HEK293 (cell line): ENCODE measurements around the gene KCNQ4.

Experiments
- CTCF ChIA-PET: fragments of 350-600 bp; formaldehyde crosslinking; extraction: SDS; loops from one replicate; lab custom pipeline; 2021; ENCODE audit warnings: antibody characterized with exemption; lab: Yijun Ruan, JAX
- POLR2A ChIA-PET: fragments of 300-600 bp; formaldehyde crosslinking; extraction: SDS; loops from one replicate; lab custom pipeline; 2020; ENCODE audit warnings: antibody characterized with exemption, inconsistent platforms; lab: Yijun Ruan, JAX
- H3K27ac ChIP-seq: fragments of 200-500 bp; sonication (Bioruptor generic); 2 replicates; pipeline ENCODE4 v1.5.1; 2014; ENCODE audit warnings: low read depth, low read length, control low read depth, inconsistent platforms; ENCODE audit errors: extremely low read depth
- H3K36me3 ChIP-seq, 2 experiments: fragments of 200-500 bp in 1 of 2; sonication (Bioruptor generic) in 1 of 2; 1 replicate in 1 of 2; 2 replicates in 1 of 2; pipeline ENCODE4 v1.5.1; 2014 to 2017; ENCODE audit warnings: inconsistent platforms in 2 of 2, low read length in 2 of 2; ENCODE audit not compliant: control insufficient read depth in 2 of 2, insufficient read depth in 1 of 2
- H3K4me1 ChIP-seq: fragments of 200-500 bp; sonication (Bioruptor generic); 2 replicates; pipeline ENCODE4 v1.5.1; 2014; ENCODE audit warnings: mild to moderate bottlenecking, low read length, inconsistent platforms; ENCODE audit not compliant: control insufficient read depth, insufficient read depth
- H3K4me3 ChIP-seq: 2 replicates; pipeline ENCODE4 v1.5.1; 2011; ENCODE audit warnings: low read depth, mild to moderate bottlenecking, control low read depth, low read length, moderate library complexity
- H3K9me3 ChIP-seq: fragments of 200-500 bp; sonication (Bioruptor generic); 2 replicates; pipeline ENCODE4 v1.5.1; 2014; ENCODE audit warnings: low read depth, low read length, inconsistent platforms; ENCODE audit not compliant: control insufficient read depth, insufficient read depth
- SCRT1 ChIP-seq: fragments of 450-650 bp; formaldehyde crosslinking; IDR thresholded peaks from 2 replicates; pipeline ENCODE4 v1.5.1; 2016; ENCODE audit warnings: missing biosample characterization, missing genetic modification characterization, borderline replicate concordance
- SCRT2 ChIP-seq: fragments of 450-650 bp; formaldehyde crosslinking; IDR thresholded peaks from 2 replicates; pipeline ENCODE4 v1.5.1; 2016; ENCODE audit warnings: missing biosample characterization, missing genetic modification characterization
- ZEB2 ChIP-seq: fragments of 450-650 bp; formaldehyde crosslinking; IDR thresholded peaks from 2 replicates; pipeline ENCODE4 v1.5.1; 2016; ENCODE audit warnings: missing biosample characterization, missing genetic modification characterization
- ZFHX2 ChIP-seq: fragments of 450-650 bp; formaldehyde crosslinking; conservative IDR thresholded peaks from 2 replicates; pipeline ENCODE4 v1.5.1; 2016; ENCODE audit warnings: missing biosample characterization, missing genetic modification characterization
- ZNF138 ChIP-seq: fragments of 450-650 bp; formaldehyde crosslinking; IDR thresholded peaks from 2 replicates; pipeline ENCODE4 v1.5.1; 2016; ENCODE audit warnings: missing biosample characterization, missing genetic modification characterization, borderline replicate concordance
- ZNF140 ChIP-seq: fragments of 450-650 bp; formaldehyde crosslinking; IDR thresholded peaks from 2 replicates; pipeline ENCODE4 v1.5.1; 2016; ENCODE audit warnings: missing biosample characterization, missing genetic modification characterization
- ZNF146 ChIP-seq: fragments of 450-650 bp; formaldehyde crosslinking; IDR thresholded peaks from 2 replicates; pipeline ENCODE4 v1.5.1; 2016; ENCODE audit warnings: missing biosample characterization, missing genetic modification characterization
- ZNF548 ChIP-seq: fragments of 450-650 bp; formaldehyde crosslinking; IDR thresholded peaks from 2 replicates; pipeline ENCODE4 v1.5.1; 2016; ENCODE audit warnings: missing biosample characterization, missing genetic modification characterization
- ZNF664 ChIP-seq: fragments of 450-650 bp; formaldehyde crosslinking; IDR thresholded peaks from 2 replicates; pipeline ENCODE4 v1.5.1; 2016; ENCODE audit warnings: missing biosample characterization, missing genetic modification characterization
- ZNF670 ChIP-seq: fragments of 450-650 bp; formaldehyde crosslinking; IDR thresholded peaks from 2 replicates; pipeline ENCODE4 v1.5.1; 2016; ENCODE audit warnings: missing biosample characterization, missing genetic modification characterization, low read depth
- ZNF707 ChIP-seq: fragments of 450-650 bp; formaldehyde crosslinking; IDR thresholded peaks from 2 replicates; pipeline ENCODE4 v1.5.1; 2016; ENCODE audit warnings: missing biosample characterization, missing genetic modification characterization
- TF ChIP-seq, protein P1 (sequence below): fragments of 450-650 bp; IDR thresholded peaks from 2 replicates; pipeline ENCODE4 v1.5.1; 2018; ENCODE audit warnings: missing biosample characterization, mild to moderate bottlenecking, missing genetic modification characterization
- TF ChIP-seq, protein P2 (sequence below): fragments of 450-650 bp; formaldehyde crosslinking; IDR thresholded peaks from 2 replicates; pipeline ENCODE4 v1.5.1; 2016; ENCODE audit warnings: missing biosample characterization, missing genetic modification characterization
- TF ChIP-seq, protein P3 (sequence below): fragments of 450-650 bp; formaldehyde crosslinking; IDR thresholded peaks from 2 replicates; pipeline ENCODE4; 2016; ENCODE audit warnings: missing biosample characterization, missing genetic modification characterization

KCNQ4 gene

DNA sequence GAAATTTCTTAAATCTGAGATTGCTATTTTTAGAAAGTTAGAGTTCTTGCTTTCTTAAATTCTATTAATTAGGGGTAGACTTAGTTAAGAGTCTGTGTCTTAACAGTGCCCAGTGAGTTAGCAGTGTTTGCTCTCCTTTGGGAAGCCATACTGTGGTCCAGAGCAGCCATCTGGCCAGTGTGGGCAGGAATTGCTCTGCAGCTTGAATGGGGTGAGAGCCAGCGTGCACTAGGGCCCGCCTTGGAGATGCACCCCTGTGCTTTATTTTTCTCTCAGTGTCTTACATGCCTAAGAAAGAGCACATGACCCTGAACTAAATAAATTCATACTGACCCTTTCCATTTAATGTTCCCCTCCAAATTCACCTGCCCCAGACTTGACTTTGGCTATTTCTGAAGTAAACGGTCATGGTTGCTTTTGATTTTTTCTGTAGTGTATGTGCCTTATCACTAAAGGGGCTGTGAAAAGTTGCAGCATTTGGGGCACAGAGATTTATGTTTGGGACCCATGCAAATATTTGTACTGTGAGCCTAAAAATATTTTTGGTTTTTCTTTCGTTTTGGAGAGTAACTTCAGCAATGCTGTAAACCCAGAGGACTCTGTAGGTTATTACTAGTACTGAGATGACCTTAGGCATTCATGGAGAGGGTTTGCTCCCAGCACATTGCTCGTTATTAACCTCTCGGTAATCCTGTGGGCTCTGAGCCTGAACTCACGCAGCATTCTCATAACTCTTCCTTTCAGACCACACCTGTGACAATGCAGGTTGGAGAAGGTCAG, 21.3 kb upstream of the KCNQ4 start:
- H3K9me3 ChIP-seq: no peaks in the 10 kb centered on the region
- no peaks in the 10 kb centered on the region for H3K4me1 ChIP-seq
- no peak overlapping the region for H3K27ac ChIP-seq
- ChIA-PET CTCF (interaction anchor here (0.6 to 5.2 kb wide), 2 partner anchors 12 to 88 kb away, joined by 5 to 36 read pairs; no protein-coding TSS in a partner anchor), POLR2A (no interaction called here)
- peaks cover 15 to 98% of the 10 kb centered on the region in 2 experiments; a peak in 2 of 3 replicates for H3K36me3 ChIP-seq
- TF ChIP-seq, protein P1, sequence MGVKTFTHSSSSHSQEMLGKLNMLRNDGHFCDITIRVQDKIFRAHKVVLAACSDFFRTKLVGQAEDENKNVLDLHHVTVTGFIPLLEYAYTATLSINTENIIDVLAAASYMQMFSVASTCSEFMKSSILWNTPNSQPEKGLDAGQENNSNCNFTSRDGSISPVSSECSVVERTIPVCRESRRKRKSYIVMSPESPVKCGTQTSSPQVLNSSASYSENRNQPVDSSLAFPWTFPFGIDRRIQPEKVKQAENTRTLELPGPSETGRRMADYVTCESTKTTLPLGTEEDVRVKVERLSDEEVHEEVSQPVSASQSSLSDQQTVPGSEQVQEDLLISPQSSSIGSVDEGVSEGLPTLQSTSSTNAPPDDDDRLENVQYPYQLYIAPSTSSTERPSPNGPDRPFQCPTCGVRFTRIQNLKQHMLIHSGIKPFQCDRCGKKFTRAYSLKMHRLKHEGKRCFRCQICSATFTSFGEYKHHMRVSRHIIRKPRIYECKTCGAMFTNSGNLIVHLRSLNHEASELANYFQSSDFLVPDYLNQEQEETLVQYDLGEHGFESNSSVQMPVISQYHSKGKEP: no peak
- H3K4me3 ChIP-seq: no peak overlapping the region

DNA sequence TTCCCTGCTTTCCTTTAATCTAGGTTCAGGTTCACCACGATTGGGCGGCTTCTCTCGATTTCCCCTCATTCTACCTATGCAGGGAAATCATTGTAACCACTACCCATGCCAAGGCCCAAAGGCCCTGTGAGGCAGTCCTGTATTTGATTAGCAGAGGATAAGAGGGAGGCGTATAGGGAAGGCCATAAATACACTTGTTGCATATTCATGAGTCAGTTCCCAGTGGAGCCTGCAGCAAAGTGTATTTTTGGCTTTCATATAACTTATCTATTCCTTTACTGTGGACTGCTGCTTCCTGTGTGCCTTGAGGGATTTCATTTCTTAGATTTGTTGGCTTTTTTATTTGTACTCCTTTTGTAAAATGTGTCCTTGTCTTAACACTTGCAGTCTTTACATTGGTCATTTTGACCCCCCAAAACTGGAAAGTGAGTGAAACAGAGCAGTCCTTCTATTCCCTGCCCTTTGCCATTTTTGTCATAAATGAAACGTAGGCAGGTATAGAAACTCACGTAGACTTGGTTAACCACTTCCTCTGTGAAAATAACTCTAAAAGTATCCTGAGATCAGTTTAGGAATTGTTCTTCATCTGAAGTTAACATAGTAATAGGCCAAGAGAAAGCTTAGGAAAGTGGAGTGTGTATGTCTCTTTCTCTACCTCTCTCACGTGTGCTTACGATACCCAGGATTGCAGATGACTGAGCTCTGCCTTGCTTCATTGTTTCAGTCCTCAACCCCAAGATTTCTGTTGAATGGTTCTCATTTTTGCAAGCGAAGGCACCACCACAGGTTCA, 19.6 kb upstream of the KCNQ4 start:
- TF ChIP-seq SCRT2: peak; percentile 96
- TF ChIP-seq ZNF664: no peak
- TF ChIP-seq SCRT1 (tag by site-specific recombination): peak; percentile 89
- no peaks in the 10 kb centered on the region for H3K9me3 ChIP-seq
- POLR2A ChIA-PET: interaction anchor here (0.6 to 2.9 kb wide), 2 partner anchors 73 to 270 kb away, joined by 3 to 19 read pairs; partner anchors contain the start of gene NFYC
- H3K4me3 ChIP-seq: no peak overlapping the region
- no peaks in the 10 kb centered on the region for H3K4me1 ChIP-seq
- CTCF ChIA-PET: interaction anchor here (0.6 to 5.2 kb wide), 3 partner anchors 10 to 130 kb away, joined by 3 to 36 read pairs (median 3); no protein-coding TSS in a partner anchor
- peaks cover 15 to 98% of the 10 kb centered on the region in 2 experiments; a peak in 2 of 3 replicates for H3K36me3 ChIP-seq
- no peak overlapping the region for H3K27ac ChIP-seq

DNA sequence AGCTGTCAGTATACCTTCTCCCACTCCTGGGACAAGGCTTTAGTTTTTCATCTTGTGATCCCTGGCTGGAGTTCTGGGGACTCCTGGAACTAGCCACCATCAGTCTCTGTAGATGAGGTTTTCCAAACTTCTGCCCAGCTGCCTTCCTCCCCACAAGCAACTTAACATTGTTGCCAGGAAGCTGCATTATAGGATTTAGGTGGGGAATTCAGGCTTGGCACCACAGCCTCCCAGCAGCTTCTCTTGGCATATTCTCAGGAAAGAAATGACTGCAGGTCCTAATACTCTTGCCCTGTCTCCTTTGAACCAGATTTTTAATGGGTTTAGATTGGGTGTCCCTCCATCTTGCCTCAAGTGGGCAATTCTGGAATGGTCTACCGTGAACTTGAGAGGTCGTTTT, 18.6 kb upstream of the KCNQ4 start:
- TF ChIP-seq ZNF138 (tag by site-specific recombination): no peak
- no peak for TF ChIP-seq ZNF707 (tag by site-specific recombination)
- TF ChIP-seq, protein P2, sequence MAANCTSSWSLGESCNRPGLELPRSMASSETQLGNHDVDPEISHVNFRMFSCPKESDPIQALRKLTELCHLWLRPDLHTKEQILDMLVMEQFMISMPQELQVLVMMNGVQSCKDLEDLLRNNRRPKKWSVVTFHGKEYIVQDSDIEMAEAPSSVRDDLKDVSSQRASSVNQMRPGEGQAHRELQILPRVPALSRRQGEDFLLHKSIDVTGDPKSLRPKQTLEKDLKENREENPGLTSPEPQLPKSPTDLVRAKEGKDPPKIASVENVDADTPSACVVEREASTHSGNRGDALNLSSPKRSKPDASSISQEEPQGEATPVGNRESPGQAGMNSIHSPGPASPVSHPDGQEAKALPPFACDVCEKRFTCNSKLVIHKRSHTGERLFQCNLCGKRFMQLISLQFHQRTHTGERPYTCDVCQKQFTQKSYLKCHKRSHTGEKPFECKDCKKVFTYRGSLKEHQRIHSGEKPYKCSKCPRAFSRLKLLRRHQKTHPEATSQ: no peak
- TF ChIP-seq, protein P3, sequence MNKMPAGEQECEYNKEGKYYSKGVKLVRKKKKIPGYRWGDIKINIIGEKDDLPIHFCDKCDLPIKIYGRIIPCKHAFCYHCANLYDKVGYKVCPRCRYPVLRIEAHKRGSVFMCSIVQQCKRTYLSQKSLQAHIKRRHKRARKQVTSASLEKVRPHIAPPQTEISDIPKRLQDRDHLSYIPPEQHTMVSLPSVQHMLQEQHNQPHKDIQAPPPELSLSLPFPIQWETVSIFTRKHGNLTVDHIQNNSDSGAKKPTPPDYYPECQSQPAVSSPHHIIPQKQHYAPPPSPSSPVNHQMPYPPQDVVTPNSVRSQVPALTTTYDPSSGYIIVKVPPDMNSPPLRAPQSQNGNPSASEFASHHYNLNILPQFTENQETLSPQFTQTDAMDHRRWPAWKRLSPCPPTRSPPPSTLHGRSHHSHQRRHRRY (tag by site-specific recombination): no peak
- no peak for TF ChIP-seq ZNF670 (tag by site-specific recombination)
- no peak for TF ChIP-seq ZFHX2
- TF ChIP-seq ZNF140 (tag by site-specific recombination): no peak
- TF ChIP-seq ZNF146 (tag by site-specific recombination): no peak
- no peak for TF ChIP-seq ZEB2 (tag by site-specific recombination)
- no peak for TF ChIP-seq ZNF548 (tag by site-specific recombination)
- TF ChIP-seq, all 188 proteins: peak for 0
- Histone ChIP-seq H3K36me3 (peaks cover 4 to 98% of the 10 kb centered on the region in 2 experiments; a peak in 2 of 3 replicates), H3K27ac (no peak overlapping the region), H3K4me3 (no peak overlapping the region), H3K9me3 (no peaks in the 10 kb centered on the region), H3K4me1 (no peaks in the 10 kb centered on the region)
- CTCF ChIA-PET: interaction anchor here (1.4 to 5.2 kb wide), 2 partner anchors 9 to 85 kb away, joined by 3 to 36 read pairs; no protein-coding TSS in a partner anchor
- POLR2A ChIA-PET: interaction anchor here (2.9 kb wide), 1 partner anchor 74 kb away, joined by 19 read pairs; the partner anchor contains the start of gene NFYC
